K562 (cell line): ENCODE measurements around the gene CR2. TPM values are rescaled to one million over a fixed set of nuclear protein-coding genes. Genes with fewer than 3 reads are reported as not detected.

Source experiments
- ATAC-seq: fragments of 200-7000 bp; cut with Tn5 transposase; 3 replicates; pipeline ENCODE4 v1.9.1; 2020; ENCODE audit warnings: moderate library complexity
- BruUV-seq: library from RNA; stranded (reverse); fragments of 400-500 nt; replicated peaks from 2 replicates; lab custom pipeline; 2021; lab: Mats Ljungman, UMichigan
- CTCF ChIA-PET: fragments of 300-600 bp; formaldehyde crosslinking; extraction: SDS; loops from one replicate; lab custom pipeline; 2021; ENCODE audit warnings: low intra/inter-chr PET ratio; lab: Yijun Ruan, JAX
- POLR2A ChIA-PET: fragments of 300-600, 350-650 bp; sonication (Branson Sonifier 250); formaldehyde crosslinking; extraction: SDS; loops from one replicate; lab custom pipeline; 2021; ENCODE audit warnings: antibody characterized with exemption, inconsistent platforms; lab: Yijun Ruan, JAX
- DNase-seq, 4 experiments: peaks; one replicate each; pipeline versions ENCODE4 v3.0.0 to v3.0.0-alpha.2; 2011 to 2018; ENCODE audit warnings: low spot score in 3 of 4, mixed read lengths in 3 of 4; ENCODE audit errors: extremely low read depth in 1 of 4
- FAIRE-seq: peaks from 2 replicates; lab custom pipeline; 2011; peaks lifted over from hg19 to GRCh38; lab: Jason Lieb, UNC
- H2AFZ ChIP-seq: 2 replicates; pipeline ENCODE4 v1.6.0; 2011; ENCODE audit warnings: low read depth, low read length, control low read depth, inconsistent platforms
- H3K27ac ChIP-seq: fragments of 200-600 bp; 3 replicates; pipeline ENCODE4 v1.8.0; 2011; ENCODE audit warnings: low read depth, mild to moderate bottlenecking, control low read depth, inconsistent platforms, low read length, moderate library complexity, mixed read lengths; ENCODE audit errors: extremely low read depth
- H3K27me3 ChIP-seq, 2 experiments: fragments of 300-600 bp in 1 of 2; 2 replicates in 1 of 2; 3 replicates in 1 of 2; pipeline versions ENCODE4 v1.6.0 to v1.8.0; 2011; ENCODE audit warnings: inconsistent platforms in 2 of 2, low read length in 2 of 2, mild to moderate bottlenecking in 1 of 2, mixed read lengths in 1 of 2, moderate library complexity in 1 of 2; ENCODE audit not compliant: control insufficient read depth in 2 of 2, insufficient read depth in 2 of 2
- H3K36me3 ChIP-seq: fragments of 300-600 bp; 3 replicates; pipeline ENCODE4 v1.8.0; 2011; ENCODE audit warnings: mild to moderate bottlenecking, low read length, inconsistent platforms; ENCODE audit not compliant: control insufficient read depth, insufficient read depth
- H3K4me1 ChIP-seq, 2 experiments: fragments of 200-600 bp in 1 of 2; replicated peaks in 1 of 2; 2 replicates in 1 of 2; 3 replicates in 1 of 2; pipeline versions ENCODE4 v1.5.1 to v1.8.0; 2011; ENCODE audit warnings: inconsistent platforms in 2 of 2, low read length in 2 of 2, mild to moderate bottlenecking in 1 of 2, mixed read lengths in 1 of 2, moderate library complexity in 1 of 2; ENCODE audit not compliant: control insufficient read depth in 2 of 2, insufficient read depth in 2 of 2
- H3K4me2 ChIP-seq: 2 replicates; pipeline ENCODE4 v1.6.1; 2011; ENCODE audit warnings: low read length, control low read depth, inconsistent platforms, mixed read lengths; ENCODE audit not compliant: insufficient read depth
- H3K4me3 ChIP-seq: fragments of 200-600 bp; sonication (generic), shearing (Covaris generic); 2 replicates; pipeline ENCODE4 v1.5.1; 2016; ENCODE audit warnings: control low read depth, inconsistent platforms
- H3K79me2 ChIP-seq: fragments of 200-600 bp; 3 replicates; pipeline ENCODE4 v1.8.0; 2011; ENCODE audit warnings: low read length, inconsistent platforms; ENCODE audit not compliant: control insufficient read depth, insufficient read depth
- H3K9ac ChIP-seq, 2 experiments: 2 replicates each; pipeline versions ENCODE4 v1.6.0 to v1.6.1; 2011; ENCODE audit warnings: low read depth in 2 of 2, low read length in 2 of 2, control low read depth in 1 of 2, inconsistent platforms in 1 of 2, mild to moderate bottlenecking in 1 of 2, mixed read lengths in 1 of 2; ENCODE audit not compliant: insufficient read depth in 1 of 2
- H3K9me1 ChIP-seq: one replicate; pipeline ENCODE4 v1.6.0; 2011; ENCODE audit warnings: inconsistent platforms, mild to moderate bottlenecking, low read length, moderate library complexity; ENCODE audit not compliant: control insufficient read depth, insufficient read depth
- H3K9me3 ChIP-seq: replicated peaks from 2 replicates; pipeline ENCODE4 v1.5.1; 2011; ENCODE audit warnings: low read depth, low read length, inconsistent platforms; ENCODE audit not compliant: control insufficient read depth, insufficient read depth
- H4K20me1 ChIP-seq: replicated peaks from 2 replicates; pipeline ENCODE4 v1.6.1; 2011; ENCODE audit warnings: low read length, inconsistent platforms, mixed read lengths; ENCODE audit not compliant: control insufficient read depth, insufficient read depth
- BRCA1 ChIP-seq, 2 experiments: fragments of 450-650 bp in 1 of 2; sonication (generic) in 1 of 2; formaldehyde crosslinking in 1 of 2; IDR thresholded peaks; 2 replicates each; pipeline versions ENCODE4 v1.5.0 to v1.6.1; 2017 to 2020; ENCODE audit warnings: mild to moderate bottlenecking in 1 of 2, missing genetic modification reagents in 1 of 2
- MAFK ChIP-seq: IDR thresholded peaks from 2 replicates; pipeline ENCODE4 v1.6.1; 2011; ENCODE audit warnings: low read length, improper control_type of control experiment
- SETDB1 ChIP-seq: IDR thresholded peaks from one replicate; pipeline ENCODE4 v1.6.1; 2012; ENCODE audit warnings: low read length, control low read depth, inconsistent platforms
- SNAPC5 ChIP-seq: fragments of 250-450 bp; sonication (Bioruptor Pico); IDR thresholded peaks from 2 replicates; pipeline ENCODE4 v1.8.0; 2021; ENCODE audit warnings: moderate library complexity, mild to moderate bottlenecking, inconsistent platforms
- SREBF2 ChIP-seq: sonication (generic); formaldehyde crosslinking; IDR thresholded peaks from 2 replicates; pipeline ENCODE4 v1.4.0; 2020; ENCODE audit warnings: mild to moderate bottlenecking, missing genetic modification reagents
- TEAD4 ChIP-seq, 2 experiments: sonication (generic) in 1 of 2; formaldehyde crosslinking in 1 of 2; IDR thresholded peaks; 2 replicates each; pipeline versions ENCODE4 v1.6.1 to v1.8.0; 2012 to 2022; ENCODE audit warnings: borderline replicate concordance in 1 of 2, inconsistent platforms in 1 of 2, low read length in 1 of 2, mild to moderate bottlenecking in 1 of 2, missing genetic modification reagents in 1 of 2
- ZBTB34 ChIP-seq: fragments of 250-450 bp; sonication (Bioruptor Pico); IDR thresholded peaks from 2 replicates; pipeline ENCODE4 v1.8.0; 2021; ENCODE audit warnings: mild to moderate bottlenecking, moderate library complexity
- ZEB2 ChIP-seq: fragments of 450-650 bp; IDR thresholded peaks from 2 replicates; pipeline ENCODE4 v1.6.1; 2016
- ZNF175 ChIP-seq: fragments of 200-800 bp; sonication (Bioruptor generic); IDR thresholded peaks from 2 replicates; pipeline ENCODE4 v1.6.1; 2016; ENCODE audit warnings: low read depth, mild to moderate bottlenecking, missing genetic modification characterization, missing compliant biosample characterization
- WGBS: fragments of 100-300 bp; shearing (Covaris generic); methylation state at CpG from one replicate; pipeline ENCODE4 v1.1.6; 2016; ENCODE audit warnings: low coverage, mixed read lengths; ENCODE audit not compliant: insufficient coverage; ENCODE audit errors: missing lambda C conversion rate; 5-methylcytosine and 5-hydroxymethylcytosine counted together
- in situ Hi-C: fragments of 300-500 bp; cut with MboI; formaldehyde crosslinking; loops from 4 replicates; pipeline ENCODE4 v1.15.0; 2018; ENCODE audit warnings: inconsistent platforms, mixed read lengths
- intact Hi-C: fragments of 100-400 bp; cut with micrococcal nuclease; formaldehyde crosslinking; loops from 2 replicates; pipeline ENCODE4 v1.14.2; 2022
- polyA plus RNA-seq, 8 experiments: library from polyadenylated mRNA; depleted of rRNA in 4 of 8; stranded (reverse) in 5 of 8; unstranded in 3 of 8; fragments of >200 nt; fragmentation: Nextera tagmentation in 2 of 8; fragmentation: Illumina TruSeq in 1 of 8; extraction: Ambion mirVana in 2 of 8; extraction: Trizol in 1 of 8; gene quantifications; 2 replicates each; pipeline versions ENCODE4 v1.2.1 to v1.2.3, GENCODE V29; 2011 to 2014; ENCODE audit warnings: inconsistent platforms in 1 of 8, missing spikeins in 1 of 8
- total RNA-seq, 7 experiments: library from RNA; depleted of rRNA in 6 of 7; stranded (reverse); fragments of >200 nt in 6 of 7; fragmentation: Illumina TruSeq in 2 of 7; extraction: Trizol in 2 of 7; gene quantifications; 2 replicates each; pipeline versions ENCODE4 v1.2.1 to v1.2.3, GENCODE V29; 2011 to 2021; ENCODE audit warnings: low replicate concordance in 1 of 7
- TF ChIP-seq, protein P1 (sequence below): fragments of 450-650 bp; formaldehyde crosslinking; IDR thresholded peaks from 2 replicates; pipeline ENCODE4 v1.4.0; 2022; ENCODE audit warnings: missing genetic modification characterization
- TF ChIP-seq, protein P2 (sequence below): fragments of 250-450 bp; sonication (Bioruptor Pico); IDR thresholded peaks from 2 replicates; pipeline ENCODE4 v1.4.0; 2020

Gene CR2
- total and polyA plus RNA-seq, 9 of the 15 experiments (the other 6 are each of a cell fraction or from before 2014, with no cell fraction given) = 0.07 to 0.67 (median 0.37) TPM

- H3K27ac ChIP-seq = peak overlapping the region; percentile 92
- peak overlapping the region; percentile 56 to 84; a peak in 3 of 4 replicates for H3K9ac ChIP-seq
- in situ Hi-C loops = loop anchor here (25.0 kb wide), 1 partner anchor 906 kb away; the partner anchor contains the start of gene EIF2D
- H2AFZ ChIP-seq = peak overlapping the region; percentile 93
- ChIA-PET POLR2A (interaction anchor here (0.6 to 1.8 kb wide), 6 partner anchors 19 to 398 kb away, joined by 3 to 8 read pairs (median 4); partner anchors contain the start of genes CD55 and CR1L), CTCF (interaction anchor here (0.6 kb wide), 1 partner anchor 19 kb away, joined by 3 read pairs; no protein-coding TSS in a partner anchor)
- H3K4me2 ChIP-seq = peak overlapping the region; percentile 67
- no peaks in the 10 kb centered on the region for H3K9me1 ChIP-seq
- no TSS peak for BruUV-seq
- 20% methylated on average over 4 of the region's 4 CpGs for WGBS
- intact Hi-C loops = no loop called here
- peaks cover 12% of the 10 kb centered on the region for H3K9me3 ChIP-seq
- H3K36me3 ChIP-seq = no peaks in the 10 kb centered on the region
- no peak overlapping the region for H3K4me3 ChIP-seq
- DNase-seq (peak in 1 of 4 experiments; percentile 52), FAIRE-seq (peak; percentile 37), ATAC-seq (0 out of 3 replicates have a peak, but pooled peaks have one; percentile 2)
- no peaks in the 10 kb centered on the region for H4K20me1 ChIP-seq
- H3K4me1 ChIP-seq = peaks cover 13 to 25% of the 10 kb centered on the region in 2 experiments; a peak in 4 of 5 replicates
- H3K79me2 ChIP-seq = no peaks in the 10 kb centered on the region
- no peaks in the 10 kb centered on the region for H3K27me3 ChIP-seq
- no peak; the same call in 1 of the 2 replicates for TF ChIP-seq ZEB2
- TF ChIP-seq, protein P1, sequence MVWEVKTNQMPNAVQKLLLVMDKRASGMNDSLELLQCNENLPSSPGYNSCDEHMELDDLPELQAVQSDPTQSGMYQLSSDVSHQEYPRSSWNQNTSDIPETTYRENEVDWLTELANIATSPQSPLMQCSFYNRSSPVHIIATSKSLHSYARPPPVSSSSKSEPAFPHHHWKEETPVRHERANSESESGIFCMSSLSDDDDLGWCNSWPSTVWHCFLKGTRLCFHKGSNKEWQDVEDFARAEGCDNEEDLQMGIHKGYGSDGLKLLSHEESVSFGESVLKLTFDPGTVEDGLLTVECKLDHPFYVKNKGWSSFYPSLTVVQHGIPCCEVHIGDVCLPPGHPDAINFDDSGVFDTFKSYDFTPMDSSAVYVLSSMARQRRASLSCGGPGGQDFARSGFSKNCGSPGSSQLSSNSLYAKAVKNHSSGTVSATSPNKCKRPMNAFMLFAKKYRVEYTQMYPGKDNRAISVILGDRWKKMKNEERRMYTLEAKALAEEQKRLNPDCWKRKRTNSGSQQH (CRISPR knock-in tag) = no peak
- TF ChIP-seq SNAPC5 (CRISPR knock-in tag) = no peak
- no peak for TF ChIP-seq SREBF2 (CRISPR knock-in tag)
- TF ChIP-seq ZNF175 (CRISPR knock-in tag) = no peak
- TF ChIP-seq ZBTB34 (CRISPR knock-in tag) = no peak
- no peak for TF ChIP-seq SETDB1
- TF ChIP-seq BRCA1 (IDR thresholded peaks at IDR 0.05) = no peak
- no peak for TF ChIP-seq BRCA1 (CRISPR knock-in tag; IDR thresholded peaks at IDR 0.05)
- TF ChIP-seq, protein P2, sequence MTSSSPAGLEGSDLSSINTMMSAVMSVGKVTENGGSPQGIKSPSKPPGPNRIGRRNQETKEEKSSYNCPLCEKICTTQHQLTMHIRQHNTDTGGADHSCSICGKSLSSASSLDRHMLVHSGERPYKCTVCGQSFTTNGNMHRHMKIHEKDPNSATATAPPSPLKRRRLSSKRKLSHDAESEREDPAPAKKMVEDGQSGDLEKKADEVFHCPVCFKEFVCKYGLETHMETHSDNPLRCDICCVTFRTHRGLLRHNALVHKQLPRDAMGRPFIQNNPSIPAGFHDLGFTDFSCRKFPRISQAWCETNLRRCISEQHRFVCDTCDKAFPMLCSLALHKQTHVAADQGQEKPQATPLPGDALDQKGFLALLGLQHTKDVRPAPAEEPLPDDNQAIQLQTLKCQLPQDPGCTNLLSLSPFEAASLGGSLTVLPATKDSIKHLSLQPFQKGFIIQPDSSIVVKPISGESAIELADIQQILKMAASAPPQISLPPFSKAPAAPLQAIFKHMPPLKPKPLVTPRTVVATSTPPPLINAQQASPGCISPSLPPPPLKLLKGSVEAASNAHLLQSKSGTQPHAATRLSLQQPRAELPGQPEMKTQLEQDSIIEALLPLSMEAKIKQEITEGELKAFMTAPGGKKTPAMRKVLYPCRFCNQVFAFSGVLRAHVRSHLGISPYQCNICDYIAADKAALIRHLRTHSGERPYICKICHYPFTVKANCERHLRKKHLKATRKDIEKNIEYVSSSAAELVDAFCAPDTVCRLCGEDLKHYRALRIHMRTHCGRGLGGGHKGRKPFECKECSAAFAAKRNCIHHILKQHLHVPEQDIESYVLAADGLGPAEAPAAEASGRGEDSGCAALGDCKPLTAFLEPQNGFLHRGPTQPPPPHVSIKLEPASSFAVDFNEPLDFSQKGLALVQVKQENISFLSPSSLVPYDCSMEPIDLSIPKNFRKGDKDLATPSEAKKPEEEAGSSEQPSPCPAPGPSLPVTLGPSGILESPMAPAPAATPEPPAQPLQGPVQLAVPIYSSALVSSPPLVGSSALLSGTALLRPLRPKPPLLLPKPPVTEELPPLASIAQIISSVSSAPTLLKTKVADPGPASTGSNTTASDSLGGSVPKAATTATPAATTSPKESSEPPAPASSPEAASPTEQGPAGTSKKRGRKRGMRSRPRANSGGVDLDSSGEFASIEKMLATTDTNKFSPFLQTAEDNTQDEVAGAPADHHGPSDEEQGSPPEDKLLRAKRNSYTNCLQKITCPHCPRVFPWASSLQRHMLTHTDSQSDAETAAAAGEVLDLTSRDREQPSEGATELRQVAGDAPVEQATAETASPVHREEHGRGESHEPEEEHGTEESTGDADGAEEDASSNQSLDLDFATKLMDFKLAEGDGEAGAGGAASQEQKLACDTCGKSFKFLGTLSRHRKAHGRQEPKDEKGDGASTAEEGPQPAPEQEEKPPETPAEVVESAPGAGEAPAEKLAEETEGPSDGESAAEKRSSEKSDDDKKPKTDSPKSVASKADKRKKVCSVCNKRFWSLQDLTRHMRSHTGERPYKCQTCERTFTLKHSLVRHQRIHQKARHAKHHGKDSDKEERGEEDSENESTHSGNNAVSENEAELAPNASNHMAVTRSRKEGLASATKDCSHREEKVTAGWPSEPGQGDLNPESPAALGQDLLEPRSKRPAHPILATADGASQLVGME (CRISPR knock-in tag) = no peak
- no peak for TF ChIP-seq TEAD4 (IDR thresholded peaks at IDR 0.05; ENCODE audit: low read length)
- TF ChIP-seq TEAD4 (CRISPR knock-in tag; IDR thresholded peaks at IDR 0.05; ENCODE audit: borderline replicate concordance) = no peak
- TF ChIP-seq MAFK = peak; percentile 50; the same call in 1 of the 2 replicates
These were observed 64.6 kb downstream of the CR2 start for GRCh38 chr1:207518608-207519236.
